ENCODE results near the gene GLCE. TPM values are rescaled to one million over a fixed set of nuclear protein-coding genes. Genes with fewer than 3 reads are reported as not detected.

Gene GLCE
- total RNA-seq, 4 donors from 2014 or later, result 11.6 to 20.3 (median 16.0) TPM

DNA sequence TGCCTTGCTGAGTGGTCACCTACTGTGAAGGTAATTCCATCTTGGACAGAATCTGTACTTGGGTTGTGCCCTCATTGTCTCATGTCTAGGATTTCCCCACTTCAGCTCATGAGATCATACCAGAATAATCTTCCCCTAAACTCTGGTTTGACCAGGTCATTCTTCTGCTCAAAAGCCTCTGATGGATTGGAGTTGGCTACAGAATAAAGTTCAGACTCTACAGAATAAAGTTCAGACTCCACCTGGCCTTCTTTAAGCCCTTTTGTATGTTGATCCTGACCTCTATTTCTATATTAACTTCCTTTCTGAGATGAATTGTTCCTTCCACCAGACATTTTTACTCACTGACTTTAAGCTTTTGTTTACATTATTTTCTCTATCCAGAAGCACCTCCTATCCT, 6.4 kb upstream of the GLCE start:
- Histone ChIP-seq H3K4me1 (no peaks in the 10 kb centered on the region), H3K36me3 (no peaks in the 10 kb centered on the region), H3K27me3 (peaks cover 0 to 7% of the 10 kb centered on the region in 2 donors), H3K27ac (no peak overlapping the region), H3K4me3 (no peak overlapping the region), H3K9me3 (no peaks in the 10 kb centered on the region)
- TF ChIP-seq POLR2A (IDR thresholded peaks at IDR 0.05) (no peak), EP300 (IDR thresholded peaks at IDR 0.05) (no peak)
- TF ChIP-seq, protein P1, sequence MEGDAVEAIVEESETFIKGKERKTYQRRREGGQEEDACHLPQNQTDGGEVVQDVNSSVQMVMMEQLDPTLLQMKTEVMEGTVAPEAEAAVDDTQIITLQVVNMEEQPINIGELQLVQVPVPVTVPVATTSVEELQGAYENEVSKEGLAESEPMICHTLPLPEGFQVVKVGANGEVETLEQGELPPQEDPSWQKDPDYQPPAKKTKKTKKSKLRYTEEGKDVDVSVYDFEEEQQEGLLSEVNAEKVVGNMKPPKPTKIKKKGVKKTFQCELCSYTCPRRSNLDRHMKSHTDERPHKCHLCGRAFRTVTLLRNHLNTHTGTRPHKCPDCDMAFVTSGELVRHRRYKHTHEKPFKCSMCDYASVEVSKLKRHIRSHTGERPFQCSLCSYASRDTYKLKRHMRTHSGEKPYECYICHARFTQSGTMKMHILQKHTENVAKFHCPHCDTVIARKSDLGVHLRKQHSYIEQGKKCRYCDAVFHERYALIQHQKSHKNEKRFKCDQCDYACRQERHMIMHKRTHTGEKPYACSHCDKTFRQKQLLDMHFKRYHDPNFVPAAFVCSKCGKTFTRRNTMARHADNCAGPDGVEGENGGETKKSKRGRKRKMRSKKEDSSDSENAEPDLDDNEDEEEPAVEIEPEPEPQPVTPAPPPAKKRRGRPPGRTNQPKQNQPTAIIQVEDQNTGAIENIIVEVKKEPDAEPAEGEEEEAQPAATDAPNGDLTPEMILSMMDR (IDR thresholded peaks at IDR 0.05), result no peak
- no peak for DNase-seq (ENCODE audit: low spot score in 2 of 2)

DNA sequence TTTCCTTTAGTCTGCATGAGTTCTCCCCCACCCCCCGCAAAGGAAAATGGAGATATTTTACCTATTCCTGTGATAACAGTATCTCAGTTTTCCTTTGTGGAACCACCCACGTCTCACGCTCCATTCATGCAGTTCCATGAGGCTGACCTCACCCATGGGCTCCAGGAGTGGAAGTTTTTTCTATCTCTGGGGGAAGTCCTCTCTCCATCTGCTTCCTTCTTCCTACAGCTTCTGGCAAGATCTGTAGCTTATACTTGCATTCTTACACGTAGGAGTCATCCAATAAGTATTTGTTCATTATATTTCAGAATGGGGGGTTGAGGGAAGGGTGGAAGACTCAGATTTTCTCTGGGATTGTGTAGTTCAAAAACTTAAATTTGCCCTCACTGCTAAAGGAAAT, 5.8 kb upstream of the GLCE start:
- peaks cover 0 to 4% (median 0%) of the 10 kb centered on the region in 4 donors for H3K4me1 ChIP-seq
- no peak overlapping the region for H3K27ac ChIP-seq
- DNase-seq (ENCODE audit: low spot score in 2 of 2), result no peak
- no peaks in the 10 kb centered on the region for H3K36me3 ChIP-seq
- H3K4me3 ChIP-seq, result no peak overlapping the region
- whole genome bisulfite sequencing, 2 donors, result 29 to 34% methylated on average over 4 of the region's 4 CpGs
- TF ChIP-seq POLR2A (IDR thresholded peaks at IDR 0.05), result no peak
- TF ChIP-seq EP300 (IDR thresholded peaks at IDR 0.05), result no peak
- TF ChIP-seq, protein P1 (IDR thresholded peaks at IDR 0.05), result no peak
- H3K27me3 ChIP-seq, result peaks cover 0 to 7% of the 10 kb centered on the region in 2 donors
- H3K9me3 ChIP-seq, result no peaks in the 10 kb centered on the region

DNA sequence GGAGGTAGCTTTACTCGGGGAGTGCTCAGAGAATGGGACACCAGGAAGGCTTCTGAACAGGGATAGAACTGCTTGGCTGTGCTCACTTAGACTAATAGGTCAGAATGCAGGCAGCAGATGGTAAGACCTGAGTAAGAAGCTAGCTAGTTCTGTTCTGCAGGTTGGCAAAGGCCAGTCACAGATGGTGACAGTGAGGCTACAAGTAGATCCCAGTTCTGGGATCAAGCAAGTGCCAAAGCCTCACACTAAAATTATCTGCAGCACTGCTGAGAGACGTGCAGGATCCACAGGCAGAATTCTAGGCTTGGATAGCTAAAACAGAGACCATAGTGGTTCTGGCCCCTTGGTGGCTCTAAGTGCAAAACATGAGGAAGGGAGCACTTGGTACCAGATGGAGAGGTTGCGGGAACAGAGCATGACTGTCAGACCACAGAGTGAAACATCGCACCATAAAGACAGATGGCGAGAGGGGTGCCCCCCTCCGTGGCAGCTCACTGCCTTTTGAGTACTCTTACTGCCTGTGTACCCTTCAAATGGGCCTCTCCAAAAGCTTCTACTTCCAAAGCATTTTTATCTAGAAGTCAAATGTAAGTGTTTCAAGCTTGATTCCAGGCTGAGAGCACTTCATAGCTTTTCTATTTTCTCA, 3.6 kb upstream of the GLCE start:
- Histone ChIP-seq H3K36me3 (no peaks in the 10 kb centered on the region), H3K4me1 (peaks cover 0 to 9% (median 1%) of the 10 kb centered on the region in 4 donors), H3K27ac (no peak overlapping the region), H3K9me3 (no peaks in the 10 kb centered on the region), H3K4me3 (no peak overlapping the region), H3K27me3 (no peaks in the 10 kb centered on the region)
- 68 to 82% methylated on average over 6 of the region's 6 CpGs for WGBS, 2 donors
- no peak for DNase-seq (ENCODE audit: low spot score in 2 of 2)
- no peak for TF ChIP-seq EP300 (IDR thresholded peaks at IDR 0.05)
- TF ChIP-seq POLR2A (IDR thresholded peaks at IDR 0.05), result no peak
- TF ChIP-seq, protein P1 (IDR thresholded peaks at IDR 0.05), result no peak

DNA sequence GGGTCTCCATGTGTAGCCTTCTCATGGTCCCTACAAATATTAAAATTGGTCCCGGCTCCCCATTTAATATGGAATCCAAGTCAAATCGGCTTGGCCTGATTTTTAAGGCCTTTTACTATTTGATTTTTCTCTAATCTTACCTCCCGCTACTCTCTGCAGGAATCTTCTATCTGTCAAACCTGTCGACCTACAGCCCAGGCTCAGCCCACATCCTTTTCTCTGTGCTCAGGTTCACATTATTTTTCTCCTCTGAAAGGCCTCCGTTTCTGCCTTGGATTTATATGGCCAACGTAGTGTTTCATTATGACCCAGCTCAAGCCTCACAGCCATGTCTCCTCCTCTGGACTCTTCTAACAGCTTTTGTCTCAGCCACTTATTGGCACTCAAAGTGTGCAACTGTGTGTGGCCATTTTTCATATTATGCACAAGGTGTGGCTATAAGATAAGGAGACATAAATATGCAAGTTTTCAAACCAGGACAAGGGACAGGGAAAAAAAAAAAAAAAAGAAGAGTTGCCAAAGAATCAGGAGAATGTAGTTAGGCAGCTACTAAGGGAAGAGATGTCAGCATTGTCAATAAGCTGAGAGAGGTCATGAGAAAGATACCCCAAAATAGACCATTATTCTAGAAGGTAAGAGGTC, 2.1 kb upstream of the GLCE start:
- H3K4me1 ChIP-seq, result peaks cover 0 to 16% (median 4%) of the 10 kb centered on the region in 4 donors
- no peaks in the 10 kb centered on the region for H3K9me3 ChIP-seq
- 83 to 86% methylated on average over 6 of the region's 6 CpGs for WGBS, 2 donors
- no peak for TF ChIP-seq POLR2A (IDR thresholded peaks at IDR 0.05)
- TF ChIP-seq, protein P1 (IDR thresholded peaks at IDR 0.05), result no peak
- TF ChIP-seq EP300 (IDR thresholded peaks at IDR 0.05), result no peak
- H3K36me3 ChIP-seq, result no peaks in the 10 kb centered on the region
- no peak overlapping the region for H3K4me3 ChIP-seq
- no peak for DNase-seq (ENCODE audit: low spot score in 2 of 2)
- no peak overlapping the region for H3K27ac ChIP-seq
- no peaks in the 10 kb centered on the region for H3K27me3 ChIP-seq

DNA sequence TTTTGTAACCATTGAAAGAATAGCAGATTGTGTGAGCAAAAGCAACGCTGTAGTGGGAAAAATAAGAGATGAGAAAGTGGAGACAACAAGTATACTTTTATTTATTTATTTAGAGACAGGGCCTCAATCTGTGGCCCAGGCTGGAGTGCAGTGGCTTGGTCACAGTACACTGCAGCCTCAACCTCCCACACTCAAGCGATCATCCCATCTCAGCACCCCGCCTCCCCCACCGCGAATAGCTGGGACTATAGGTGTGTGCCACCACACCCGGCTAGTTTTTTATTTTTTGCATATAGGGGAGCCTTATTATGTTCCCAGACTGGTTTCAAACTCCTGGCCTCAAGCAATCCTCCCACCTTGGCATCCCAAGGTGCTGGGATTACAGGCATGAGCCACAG, 1.6 kb upstream of the GLCE start:
- H3K4me1 ChIP-seq, result peaks cover 0 to 16% (median 4%) of the 10 kb centered on the region in 4 donors
- TF ChIP-seq POLR2A (IDR thresholded peaks at IDR 0.05) (no peak), EP300 (IDR thresholded peaks at IDR 0.05) (no peak)
- TF ChIP-seq, protein P1 (IDR thresholded peaks at IDR 0.05), result no peak
- no peak for DNase-seq (ENCODE audit: low spot score in 2 of 2)
- H3K9me3 ChIP-seq, result no peaks in the 10 kb centered on the region
- H3K27me3 ChIP-seq, result no peaks in the 10 kb centered on the region
- H3K36me3 ChIP-seq, result no peaks in the 10 kb centered on the region
- 88 to 91% methylated on average over 6 of the region's 6 CpGs for WGBS, 2 donors
- no peak overlapping the region for H3K4me3 ChIP-seq
- H3K27ac ChIP-seq, result no peak overlapping the region
